Astrocyte of the cerebellum (primary cell): ENCODE data around the gene DCLRE1C.
"Not testable (repeated sequence)": the region's sequence is repeated elsewhere in the genome, so short reads cannot be mapped to it uniquely, and the experiment has no call there.

Experiments
- DNase-seq: peaks from one replicate; pipeline ENCODE4 v3.0.0-alpha.2; 2011; ENCODE audit warnings: low read depth
- H3K4me3 ChIP-seq: 2 replicates; pipeline ENCODE4 v1.5.1; 2011; ENCODE audit warnings: mild to moderate bottlenecking, low read depth, low read length, moderate library complexity
- CTCF ChIP-seq: IDR thresholded peaks from 2 replicates; pipeline ENCODE4 v1.5.1; 2012; ENCODE audit warnings: low read length, low read depth, moderate library complexity, mild to moderate bottlenecking; ENCODE audit errors: missing control alignments
- in situ Hi-C: cut with HindIII; loops from 2 replicates; pipeline ENCODE4 v1.10.0; 2017; ENCODE audit warnings: low sequenced_read_pairs

DCLRE1C gene

GRCh38 chr10:14918964-14919363 is 34.9 kb downstream of the DCLRE1C start:
- no peak for DNase-seq
- in situ Hi-C loops = no loop called here
- no peak for TF ChIP-seq CTCF
- H3K4me3 ChIP-seq = no peak overlapping the region

- in situ Hi-C loops = no loop called here
- TF ChIP-seq CTCF = no peak
- DNase-seq = no peak
- no peak overlapping the region for H3K4me3 ChIP-seq
Observed at GRCh38 chr10:14917827-14918226, 36.1 kb downstream of the DCLRE1C start.

GRCh38 chr10:14916600-14916999 is 37.3 kb downstream of the DCLRE1C start:
- no peak overlapping the region for H3K4me3 ChIP-seq
- DNase-seq = no peak
- in situ Hi-C loops = no loop called here
- no peak for TF ChIP-seq CTCF

GRCh38 chr10:14911801-14912200 is 42.1 kb downstream of the DCLRE1C start:
- in situ Hi-C loops = no loop called here
- no peak for DNase-seq
- no peak overlapping the region for H3K4me3 ChIP-seq
- no peak for TF ChIP-seq CTCF

- DNase-seq = no peak
- H3K4me3 ChIP-seq = no peak overlapping the region
- TF ChIP-seq CTCF = no peak
- in situ Hi-C loops = no loop called here
Observed at GRCh38 chr10:14910953-14911352, 42.9 kb downstream of the DCLRE1C start.

- no peak for TF ChIP-seq CTCF
- H3K4me3 ChIP-seq = no peak overlapping the region
- DNase-seq = no peak
- in situ Hi-C loops = loop anchor here (10.0 kb wide), 1 partner anchor 116 kb away; no protein-coding TSS in a partner anchor
Observed at GRCh38 chr10:14909101-14909500, 44.8 kb downstream of the DCLRE1C start.

GRCh38 chr10:14907591-14907990 is 46.3 kb downstream of the DCLRE1C start:
- in situ Hi-C loops = loop anchor here (10.0 kb wide), 1 partner anchor 117 kb away; no protein-coding TSS in a partner anchor
- DNase-seq, H3K4me3 ChIP-seq: not testable (repeated sequence)
